HG02610 (cell line): ENCODE measurements around the gene RHOU.

ENCODE experiments used
- ATAC-seq: cut with Tn5 transposase; IDR thresholded peaks from one replicate; pipeline ENCODE4 v1.9.1; 2021; ENCODE audit warnings: mild to moderate bottlenecking, moderate library complexity; ENCODE audit not compliant: unreplicated experiment

The RHOU gene

GRCh38 chr1:228782662-228783417 is 47.6 kb downstream of the RHOU start:
- ATAC-seq: no peak

- ATAC-seq: no peak
Observed at GRCh38 chr1:228783418-228784040, 48.2 kb downstream of the RHOU start.

- no peak for ATAC-seq
Observed at GRCh38 chr1:228784181-228784580, 48.9 kb downstream of the RHOU start.

- no peak for ATAC-seq
Observed at GRCh38 chr1:228785366-228786330, 50.4 kb downstream of the RHOU start.

- ATAC-seq: no peak
Observed at GRCh38 chr1:228786361-228787129, 51.3 kb downstream of the RHOU start.

GRCh38 chr1:228791791-228792190 is 56.5 kb downstream of the RHOU start:
- ATAC-seq: no peak

- no peak for ATAC-seq
Observed at GRCh38 chr1:228792601-228793000, 57.3 kb downstream of the RHOU start.

- ATAC-seq: no peak
Observed at GRCh38 chr1:228793032-228793431, 57.8 kb downstream of the RHOU start.

- no peak for ATAC-seq
Observed at GRCh38 chr1:228794173-228794572, 58.9 kb downstream of the RHOU start.

- ATAC-seq: no peak
Observed at GRCh38 chr1:228794810-228795209, 59.5 kb downstream of the RHOU start.

- ATAC-seq: no peak
Observed at GRCh38 chr1:228795596-228795995, 60.3 kb downstream of the RHOU start.
